ENCODE results near the gene FOXK2.
"Not testable (repeated sequence)": the region's sequence is repeated elsewhere in the genome, so short reads cannot be mapped to it uniquely, and the experiment has no call there.

DNA sequence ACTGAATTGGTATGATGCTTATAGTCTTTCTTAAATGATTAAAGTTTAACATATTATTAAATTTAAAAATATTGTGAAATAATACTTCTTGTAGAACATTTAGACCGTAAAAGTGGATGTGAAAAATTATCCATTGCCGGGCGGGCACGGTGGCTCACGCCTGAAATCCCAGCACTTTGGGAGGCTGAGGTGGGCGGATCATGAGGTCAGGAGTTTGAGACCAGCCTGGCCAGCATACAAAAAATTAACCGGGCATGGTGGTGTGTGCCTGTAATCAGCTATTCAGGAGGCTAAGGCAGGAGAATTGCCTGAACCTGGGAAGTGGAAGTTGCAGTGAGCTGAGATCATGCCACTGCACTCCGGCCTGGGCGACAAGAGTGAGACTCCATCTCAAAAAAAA, 17.7 kb downstream of the FOXK2 start:
- TF ChIP-seq, protein P1, sequence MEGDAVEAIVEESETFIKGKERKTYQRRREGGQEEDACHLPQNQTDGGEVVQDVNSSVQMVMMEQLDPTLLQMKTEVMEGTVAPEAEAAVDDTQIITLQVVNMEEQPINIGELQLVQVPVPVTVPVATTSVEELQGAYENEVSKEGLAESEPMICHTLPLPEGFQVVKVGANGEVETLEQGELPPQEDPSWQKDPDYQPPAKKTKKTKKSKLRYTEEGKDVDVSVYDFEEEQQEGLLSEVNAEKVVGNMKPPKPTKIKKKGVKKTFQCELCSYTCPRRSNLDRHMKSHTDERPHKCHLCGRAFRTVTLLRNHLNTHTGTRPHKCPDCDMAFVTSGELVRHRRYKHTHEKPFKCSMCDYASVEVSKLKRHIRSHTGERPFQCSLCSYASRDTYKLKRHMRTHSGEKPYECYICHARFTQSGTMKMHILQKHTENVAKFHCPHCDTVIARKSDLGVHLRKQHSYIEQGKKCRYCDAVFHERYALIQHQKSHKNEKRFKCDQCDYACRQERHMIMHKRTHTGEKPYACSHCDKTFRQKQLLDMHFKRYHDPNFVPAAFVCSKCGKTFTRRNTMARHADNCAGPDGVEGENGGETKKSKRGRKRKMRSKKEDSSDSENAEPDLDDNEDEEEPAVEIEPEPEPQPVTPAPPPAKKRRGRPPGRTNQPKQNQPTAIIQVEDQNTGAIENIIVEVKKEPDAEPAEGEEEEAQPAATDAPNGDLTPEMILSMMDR (IDR thresholded peaks at IDR 0.05): not testable (repeated sequence)
- TF ChIP-seq EZH2 (IDR thresholded peaks at IDR 0.05; ENCODE audit: borderline replicate concordance, insufficient read depth, low read depth, low read length, poor library complexity, severe bottlenecking): not testable (repeated sequence)

All from B cell (primary cell).